Left colon (tissue), 2 donors: ENCODE measurements around the gene XPC. TPM values are rescaled to one million over a fixed set of nuclear protein-coding genes. Genes with fewer than 3 reads are reported as not detected.
"Not testable (repeated sequence)": the region's sequence is repeated elsewhere in the genome, so short reads cannot be mapped to it uniquely, and the experiment has no call there.

Experiments
- ATAC-seq: fragments of 200-7000 bp; cut with Tn5 transposase; one replicate; pipeline ENCODE4 v1.9.1; 2020; ENCODE audit warnings: mild to moderate bottlenecking, moderate library complexity
- DNase-seq, 2 donors: peaks; one replicate each; pipeline ENCODE4 v3.0.0-alpha.2; 2020
- intact Hi-C, 2 donors: fragments of 100-400 bp; cut with DNase I in 1 of 2; cut with micrococcal nuclease in 1 of 2; formaldehyde crosslinking; loops; one replicate each; pipeline versions ENCODE4 v1.11.2 to v1.14.0; 2022; cut with DNase I, micrococcal nuclease
- total RNA-seq, 2 donors: library from RNA; stranded (reverse); fragmentation: NEBNext Ultra II Directional; extraction: Animal tissue kit (Norgen Biotek cat#: 25700); gene quantifications; one replicate each; pipeline ENCODE4 v1.2.1, GENCODE V29; 2021
- donor health status: DM: no; HTN: no; CAD: no.
- donor health status: DM: yes; HTN: yes; CAD: no.

XPC gene
- total RNA-seq, 2 donors from 2014 or later = 19.7 to 22.4 TPM

DNA sequence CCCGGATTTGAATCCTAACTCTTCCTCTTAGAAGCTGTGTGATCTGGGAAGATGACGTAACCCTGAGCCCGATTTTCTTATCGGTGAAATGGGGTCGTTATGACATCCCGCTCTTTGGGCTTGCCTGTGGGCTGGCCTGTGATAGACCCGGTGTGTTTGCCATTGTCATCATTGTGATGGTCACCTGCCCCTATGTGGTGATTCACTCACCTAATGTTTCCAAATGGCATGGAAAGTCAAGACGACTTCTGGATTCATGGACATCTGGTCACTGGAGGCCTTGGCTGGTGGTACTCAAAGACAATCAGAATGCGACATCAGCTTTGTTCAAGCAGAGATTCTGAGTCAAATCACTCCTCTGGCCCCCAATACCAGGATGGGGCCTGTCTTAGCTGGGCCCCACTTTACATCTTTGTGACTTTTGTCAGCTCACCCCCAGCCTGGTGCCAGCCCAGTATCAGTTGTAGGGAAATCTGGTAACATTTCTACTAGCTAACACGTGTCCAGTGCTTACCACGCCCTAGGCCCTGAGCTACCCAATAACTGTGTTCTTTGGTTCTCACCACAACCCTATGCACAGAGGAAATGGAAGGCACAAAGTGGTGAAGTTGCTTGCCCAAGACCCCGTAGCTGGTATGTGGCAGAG, 50.8 kb downstream of the XPC start:
- ATAC-seq = no peak
- no peak for DNase-seq
- intact Hi-C loops = loop anchor here in 1 of 2 donors (5.0 to 10.0 kb wide), 2 partner anchors 50 to 233 kb away; partner anchors contain the start of genes LSM3 and XPC

DNA sequence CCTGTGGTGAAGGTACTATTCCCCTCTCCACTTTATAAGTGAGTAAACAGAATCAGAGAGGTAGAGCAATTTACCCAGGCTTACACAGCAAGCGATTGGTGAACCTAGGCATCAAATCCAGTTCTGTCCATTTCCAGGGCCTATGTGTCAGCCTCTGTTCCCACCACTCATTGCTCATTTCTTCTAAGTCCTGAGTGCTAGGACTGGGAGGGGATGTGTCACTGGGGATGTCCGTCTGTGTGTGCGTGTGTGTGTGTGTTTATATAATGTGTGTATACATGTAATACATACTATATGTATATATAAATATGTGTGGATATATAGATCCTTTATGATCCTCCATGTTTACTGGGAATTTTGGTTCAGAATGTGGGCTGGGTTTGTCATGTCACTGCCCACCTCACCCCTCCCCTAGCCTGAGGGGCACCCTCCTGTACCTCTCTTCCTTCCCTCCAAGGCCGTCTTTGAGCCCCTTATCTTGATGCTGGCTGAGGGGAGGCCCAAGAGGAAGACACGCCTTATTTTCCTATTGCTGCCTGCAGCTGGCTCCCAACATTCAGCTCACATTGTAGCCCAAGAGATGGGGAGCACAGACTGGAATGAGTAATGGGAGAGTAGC, 51.4 kb downstream of the XPC start:
- ATAC-seq (no peak), DNase-seq (no peak)
- intact Hi-C loops = loop anchor here in 1 of 2 donors (5.0 to 10.0 kb wide), 2 partner anchors 50 to 232 kb away; partner anchors contain the start of genes LSM3 and XPC

DNA sequence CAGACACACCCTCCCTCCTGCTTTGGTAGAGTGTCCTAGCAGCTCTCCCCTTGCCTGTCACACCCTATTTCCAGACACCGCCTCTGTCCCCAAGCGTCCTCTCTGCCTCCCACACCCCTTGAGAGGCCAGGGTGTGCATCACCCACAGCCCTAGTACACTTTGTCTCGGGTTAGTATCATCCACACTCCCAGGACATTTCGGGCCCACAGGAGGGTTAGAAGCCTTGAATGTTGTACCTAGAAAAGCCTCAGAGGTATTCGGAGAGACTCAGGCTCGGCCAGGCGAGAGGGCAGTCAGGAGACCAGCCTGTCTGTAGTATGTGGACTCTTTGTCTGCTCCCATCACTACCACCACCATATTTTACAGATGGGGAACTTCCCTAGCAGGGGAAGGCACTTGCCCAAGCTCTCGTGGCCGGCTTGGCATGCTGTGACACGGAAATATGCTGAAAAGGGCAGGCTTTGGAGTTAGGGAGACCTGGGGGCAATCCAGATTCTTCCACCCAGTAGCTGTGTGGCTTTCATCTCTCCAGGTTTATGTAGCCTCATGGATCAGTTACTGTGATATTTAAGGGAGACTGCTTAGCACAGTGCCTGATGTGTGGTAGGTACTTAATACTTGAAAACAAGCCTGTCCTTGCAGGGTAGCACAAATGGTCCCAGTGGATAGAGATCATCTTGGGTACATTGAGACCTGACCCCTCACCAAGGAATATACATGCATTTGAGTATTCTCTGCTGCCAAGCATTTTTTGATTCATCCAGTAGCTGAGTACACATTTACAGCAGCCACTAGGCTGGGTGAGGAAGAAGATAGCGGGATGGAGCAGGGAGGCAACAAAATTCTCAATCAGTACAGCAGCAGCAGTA, 52.1 kb downstream of the XPC start:
- intact Hi-C loops = loop anchor here in 1 of 2 donors (5.0 to 10.0 kb wide), 2 partner anchors 51 to 231 kb away; partner anchors contain the start of genes LSM3 and XPC
- no peak for ATAC-seq
- no peak for DNase-seq

DNA sequence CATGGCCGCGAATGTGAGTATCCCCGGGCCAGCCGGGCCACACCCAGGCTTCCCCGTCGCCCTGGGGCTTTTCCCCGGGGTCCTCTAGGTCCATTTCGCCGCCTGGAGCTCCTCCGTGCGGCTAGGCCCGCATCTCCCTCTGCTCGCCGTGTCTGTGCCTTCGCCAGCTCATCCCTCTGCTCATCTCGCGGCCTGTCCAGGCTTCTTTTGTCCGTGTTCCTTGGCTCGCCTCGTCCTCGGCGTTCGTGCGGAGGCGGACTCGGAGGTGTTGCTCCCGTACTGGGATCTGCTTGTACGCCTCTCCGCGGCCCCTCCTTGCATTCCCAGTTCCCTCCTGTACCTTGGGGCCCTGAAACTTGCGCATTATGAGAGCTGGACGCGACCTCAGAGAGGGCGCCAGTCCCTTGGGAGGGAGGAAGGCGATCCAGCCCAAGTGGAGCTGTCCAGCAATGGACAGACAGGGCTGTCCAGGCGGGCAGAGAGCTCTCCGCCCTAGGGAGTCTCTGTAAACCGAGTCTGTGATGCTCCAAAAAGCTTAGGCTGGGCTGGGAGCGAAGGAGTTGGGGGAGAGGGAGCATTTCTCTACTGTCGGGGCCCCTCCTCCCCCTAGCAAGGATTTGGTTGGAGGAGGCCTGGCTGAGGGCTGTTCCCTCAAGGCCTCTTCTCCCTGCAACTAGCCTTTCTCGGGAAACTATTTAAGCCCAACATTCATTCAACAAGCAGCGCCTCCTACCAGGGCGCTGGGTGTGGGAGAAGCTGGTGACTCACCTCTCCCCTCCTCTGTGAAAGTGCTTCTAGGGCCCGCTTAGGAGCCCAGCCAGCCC, 53.0 kb downstream of the XPC start:
- ATAC-seq (peak; percentile 61), DNase-seq (peak; percentile 59 to 81)
- intact Hi-C loops = loop anchor here in 1 of 2 donors (5.0 to 10.0 kb wide), 2 partner anchors 52 to 231 kb away; partner anchors contain the start of genes LSM3 and XPC

- intact Hi-C loops = loop anchor here in 1 of 2 donors (5.0 to 10.0 kb wide), 2 partner anchors 53 to 230 kb away; partner anchors contain the start of genes LSM3 and XPC
- peak; percentile 99 to 100 for DNase-seq
- ATAC-seq = peak; percentile 85
Observed at GRCh38 chr3:14124615-14125192, 53.7 kb downstream of the XPC start, which contains the start of the genes CHCHD4 and TMEM43. Gene CHCHD4 (minus strand): TSS chr3:14124870. CDS start chr3:14124676, 194 bp downstream. Gene TMEM43 (plus strand): TSS chr3:14125052. CDS start chr3:14125194, 142 bp downstream.

DNA sequence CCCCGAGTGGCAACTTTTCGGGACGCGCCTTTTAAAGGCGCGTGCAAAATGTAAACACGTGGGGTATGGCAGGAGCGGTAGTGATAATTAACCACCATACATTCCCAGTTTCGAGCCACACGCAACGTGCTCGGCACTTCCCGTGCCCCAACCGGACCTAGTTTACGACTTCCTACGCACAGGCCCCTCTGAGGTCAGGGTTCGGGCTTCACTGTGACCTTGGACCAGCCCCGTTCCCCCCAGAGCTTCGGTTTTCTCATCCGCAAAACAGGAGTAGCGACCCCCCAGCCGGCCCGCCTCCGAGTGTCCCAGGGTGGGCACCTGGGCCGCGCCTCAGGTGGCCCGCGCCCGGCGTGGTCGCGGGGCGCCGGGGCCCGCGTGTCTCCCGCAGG, 54.2 kb downstream of the XPC start:
- ATAC-seq = peak; percentile 49
- intact Hi-C loops = loop anchor here in 1 of 2 donors (10.0 kb wide), 1 partner anchor 229 kb away; no protein-coding TSS in a partner anchor
- peak; percentile 78 to 81 for DNase-seq

DNA sequence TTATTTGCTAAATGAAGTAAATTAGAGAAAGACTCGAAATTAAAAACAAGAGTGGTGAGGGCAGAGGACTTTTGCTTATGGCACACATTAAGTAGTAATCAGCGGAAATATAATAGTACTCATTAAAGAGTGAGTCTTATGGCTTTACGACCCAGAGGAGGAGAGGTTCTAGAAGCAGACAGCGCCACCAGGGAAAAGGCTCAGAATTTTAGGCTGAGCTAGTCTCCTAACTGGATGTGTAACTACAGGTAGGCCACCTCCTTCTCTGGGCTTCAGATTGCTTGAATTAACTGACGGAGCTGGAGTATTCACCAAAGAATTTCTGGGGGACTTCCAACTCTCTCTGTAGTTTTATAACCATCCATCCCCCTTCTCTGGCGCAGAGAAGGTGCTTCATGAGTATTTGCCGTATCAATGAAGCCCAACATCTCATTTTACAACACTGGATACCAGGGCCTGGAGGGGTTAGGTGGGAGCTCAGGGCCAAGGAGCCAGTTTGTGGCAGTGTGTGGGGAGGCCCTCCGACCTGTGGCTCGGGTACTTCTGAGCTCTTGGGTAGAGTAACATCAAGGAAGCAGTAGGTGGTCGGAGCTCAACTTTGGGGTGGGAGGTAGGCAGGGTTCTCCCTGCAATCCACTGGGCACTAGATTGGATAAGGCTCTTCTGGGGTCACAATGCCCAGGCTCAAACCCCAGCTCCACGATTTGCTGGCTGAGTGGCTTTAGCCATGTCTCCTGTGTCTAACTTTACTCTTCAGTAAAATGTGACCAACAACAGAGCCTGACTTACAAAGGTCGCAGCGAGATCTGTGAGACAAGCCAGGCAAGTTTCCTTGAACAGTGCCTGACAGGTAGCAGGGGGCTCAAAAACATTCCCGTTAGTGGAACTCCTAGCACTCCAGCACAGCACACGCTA, 54.8 kb downstream of the XPC start:
- intact Hi-C loops = loop anchor here in 1 of 2 donors (10.0 kb wide), 1 partner anchor 229 kb away; no protein-coding TSS in a partner anchor
- DNase-seq = no peak
- no peak for ATAC-seq

DNA sequence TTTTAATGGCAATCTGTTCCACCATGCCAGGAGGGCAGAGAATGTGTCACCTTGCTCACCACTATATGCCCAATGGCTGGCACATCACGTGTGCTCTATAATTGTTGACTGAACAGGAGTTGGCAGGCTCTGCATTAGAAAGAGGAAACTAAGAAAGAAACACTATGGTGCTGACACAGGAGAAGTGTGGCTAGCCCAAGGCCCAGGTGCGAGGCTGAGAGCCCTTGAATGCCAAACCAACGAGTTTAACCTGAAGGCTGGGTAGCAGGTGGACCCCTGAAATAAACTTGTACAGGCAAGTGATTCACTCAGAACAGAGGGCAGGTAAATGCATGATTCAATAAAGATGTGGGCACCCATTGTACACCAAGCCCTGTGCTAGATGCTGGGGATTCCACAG, 56.1 kb downstream of the XPC start:
- no peak for DNase-seq
- intact Hi-C loops = loop anchor here in 1 of 2 donors (10.0 kb wide), 1 partner anchor 228 kb away; no protein-coding TSS in a partner anchor
- no peak for ATAC-seq

GRCh38 chr3:14121859-14122258, 56.5 kb downstream of the XPC start:
- intact Hi-C loops = loop anchor here in 1 of 2 donors (10.0 kb wide), 1 partner anchor 227 kb away; no protein-coding TSS in a partner anchor
- ATAC-seq (no peak), DNase-seq (no peak)

DNA sequence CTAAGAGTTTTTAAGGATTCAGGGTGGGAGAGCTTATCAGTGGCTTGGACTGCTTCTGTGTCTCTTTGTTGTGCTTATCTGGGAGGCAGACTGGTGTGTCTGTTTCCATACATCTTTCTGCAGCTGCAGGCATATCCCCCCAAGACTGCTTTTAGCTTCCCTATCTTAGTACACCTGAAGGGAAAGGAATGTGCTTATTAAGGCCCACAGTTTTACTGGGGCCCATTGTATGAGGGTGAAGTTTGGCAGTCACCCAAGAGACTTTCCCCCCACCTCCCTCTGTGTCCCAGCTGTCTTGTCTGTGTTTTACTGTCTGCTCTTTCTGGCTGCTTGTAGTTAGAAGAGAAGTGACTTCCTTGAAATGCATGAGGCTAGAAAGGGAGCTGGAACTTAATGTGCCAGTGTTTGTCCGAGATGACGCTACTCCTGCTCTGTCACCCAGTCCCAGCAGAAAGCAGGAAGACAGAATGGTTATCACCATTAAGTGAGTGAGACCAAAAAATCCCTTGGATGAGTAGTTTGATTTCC, 57.4 kb downstream of the XPC start:
- not testable (repeated sequence) for DNase-seq, ATAC-seq
- intact Hi-C loops = loop anchor here in 1 of 2 donors (10.0 kb wide), 1 partner anchor 226 kb away; no protein-coding TSS in a partner anchor

DNA sequence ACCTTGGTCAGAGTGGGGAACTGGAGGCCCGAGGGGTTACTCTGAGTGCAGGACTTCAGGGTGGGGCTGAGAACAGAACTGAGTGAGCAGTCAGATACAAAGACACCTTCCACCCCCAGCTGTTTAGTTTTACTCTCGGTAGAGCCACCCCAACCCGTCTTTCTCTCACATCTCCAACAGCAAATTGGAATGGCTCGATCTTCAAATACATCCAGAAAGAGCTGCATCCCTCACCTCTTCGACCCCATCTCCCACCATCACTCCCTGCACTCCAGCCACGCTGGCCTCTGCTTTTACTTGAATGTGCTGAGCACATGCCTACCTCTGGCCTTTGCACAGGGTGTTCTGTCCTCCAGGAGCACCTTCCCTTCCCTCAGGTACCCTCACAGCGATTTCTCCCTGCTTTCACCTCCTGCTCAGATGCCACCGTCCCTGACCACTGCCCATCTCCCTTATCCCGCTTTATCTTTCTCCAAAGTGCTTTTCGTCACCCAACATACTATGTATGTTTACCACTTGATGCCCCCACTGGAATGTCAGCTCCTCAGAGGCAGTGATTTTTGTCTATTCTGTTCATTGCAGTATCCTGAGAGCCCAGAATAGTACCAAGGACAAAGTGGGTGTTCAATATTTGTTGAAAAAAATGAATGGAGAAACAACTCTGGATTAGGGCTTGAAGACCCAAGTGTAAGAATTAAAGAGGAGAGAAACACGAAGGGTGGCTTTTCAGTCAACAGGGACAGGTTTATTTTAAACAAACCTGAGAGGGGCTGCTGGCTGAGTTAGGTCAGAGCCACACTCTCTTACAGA, 58.1 kb downstream of the XPC start:
- no peak for ATAC-seq
- DNase-seq = no peak
- intact Hi-C loops = loop anchor here in 1 of 2 donors (10.0 kb wide), 1 partner anchor 226 kb away; no protein-coding TSS in a partner anchor

DNA sequence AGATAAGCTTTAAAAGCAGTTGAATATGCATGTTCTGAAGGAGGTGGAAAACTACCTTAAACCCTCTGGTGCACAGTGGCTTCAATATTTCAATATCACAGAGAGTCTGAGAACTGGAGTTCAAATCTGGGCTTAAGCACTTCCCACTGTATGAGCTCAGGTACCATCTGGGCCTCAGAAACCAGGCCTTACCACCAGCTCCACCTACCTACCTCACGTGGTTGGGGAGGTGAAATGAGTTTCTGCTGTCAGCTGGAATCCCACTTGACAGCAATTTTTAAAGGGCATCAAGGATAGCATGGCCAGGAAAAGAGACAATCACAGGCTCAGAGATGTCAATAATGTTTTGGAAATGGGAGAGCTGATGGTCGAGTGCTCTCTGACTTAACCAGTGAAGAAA, 58.8 kb downstream of the XPC start:
- intact Hi-C loops = loop anchor here in 1 of 2 donors (10.0 kb wide), 1 partner anchor 225 kb away; no protein-coding TSS in a partner anchor
- ATAC-seq (no peak), DNase-seq (no peak)

DNA sequence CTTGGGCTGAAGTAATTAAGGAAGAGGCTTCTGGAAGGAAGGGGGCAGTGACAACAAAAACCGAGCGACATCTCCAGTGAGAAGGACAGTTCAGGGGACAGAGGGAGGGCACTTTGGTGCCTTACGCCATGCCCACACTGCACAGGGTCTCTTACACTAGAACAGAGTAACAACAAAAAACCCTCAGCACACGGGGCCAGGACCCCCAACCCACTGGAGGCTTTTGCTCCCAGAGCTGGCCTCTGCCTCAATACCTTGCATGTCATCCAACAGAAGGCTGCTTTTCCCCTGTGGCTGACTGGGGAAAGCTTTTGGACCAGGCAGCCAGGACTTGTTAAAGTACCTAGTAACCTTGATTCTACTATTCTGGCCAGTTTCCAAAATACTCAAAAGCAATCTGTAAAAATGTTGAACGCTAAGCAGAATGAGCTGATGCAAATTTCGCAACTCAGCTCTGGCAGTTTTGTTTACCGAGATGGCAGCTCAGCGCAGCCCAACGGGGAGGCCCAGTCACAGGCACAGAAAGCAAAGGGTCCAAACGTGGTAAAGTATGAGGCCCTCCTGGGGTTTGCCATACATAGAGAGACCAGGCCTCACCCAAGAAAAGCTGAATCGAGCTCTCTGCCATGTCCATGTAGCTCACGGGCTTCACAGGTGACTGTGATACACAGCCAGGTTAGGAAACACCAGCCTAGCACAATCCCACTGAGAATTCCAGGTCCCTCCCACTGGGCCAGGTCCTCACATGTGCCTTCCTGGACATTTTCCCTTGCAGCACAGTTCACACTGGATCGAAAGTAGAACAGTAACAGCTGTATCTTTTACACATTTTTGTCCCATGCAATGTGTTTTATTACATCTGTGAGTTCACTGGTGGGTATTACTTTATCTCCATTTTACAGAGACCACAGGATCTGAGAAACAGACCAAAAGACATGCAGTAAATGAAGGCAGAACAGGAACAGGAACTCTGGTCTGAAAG, 59.7 kb downstream of the XPC start:
- DNase-seq = no peak
- no peak for ATAC-seq
- intact Hi-C loops = no loop called here
